T-helper 2 cell (primary cell): ENCODE data around the gene SCAF1.

Source experiments
- DNase-seq, 5 experiments: peaks; one replicate each; pipeline versions ENCODE4 v3.0.0 to v3.0.0-alpha.2; 2012 to 2022

Gene SCAF1

GRCh38 chr19:49665351-49666119, 23.5 kb downstream of the SCAF1 start, which contains the start of the genes BCL2L12 and IRF3:
TSS of gene BCL2L12 (plus strand) at chr19:49665933. CDS start at chr19:49666693, 760 bp downstream.
TSS of gene IRF3 (minus strand) at chr19:49665857. CDS start at chr19:49664838, 1,019 bp downstream.
- DNase-seq = peak; percentile 97 to 99 (median 98)

GRCh38 chr19:49666120-49666444, 24.1 kb downstream of the SCAF1 start:
- no peak for DNase-seq

GRCh38 chr19:49667473-49667872, 25.5 kb downstream of the SCAF1 start:
- no peak for DNase-seq

- no peak for DNase-seq
These were observed 27.5 kb downstream of the SCAF1 start for GRCh38 chr19:49669516-49669915.

- DNase-seq = peak; percentile 52 to 70 (median 66)
These were observed 30.3 kb downstream of the SCAF1 start for GRCh38 chr19:49672131-49672919.

- peak in 1 of 5 experiments; percentile 40 for DNase-seq
These were observed 34.3 kb downstream of the SCAF1 start for GRCh38 chr19:49676136-49676783.

- DNase-seq = peak; percentile 90 to 100 (median 98)
These were observed 34.8 kb downstream of the SCAF1 start for GRCh38 chr19:49676784-49677230.

- DNase-seq = peak in 4 of 5 experiments; percentile 40 to 59 (median 52)
These were observed 35.4 kb downstream of the SCAF1 start, which contains the start of gene PRMT1 for GRCh38 chr19:49677231-49677900. TSS of gene PRMT1 (plus strand) at chr19:49677271. CDS start at chr19:49677281, 10 bp downstream.

- peak; percentile 48 to 80 (median 73) for DNase-seq
These were observed 36.1 kb downstream of the SCAF1 start for GRCh38 chr19:49677901-49678674.

GRCh38 chr19:49678985-49679770, 37.2 kb downstream of the SCAF1 start:
- no peak for DNase-seq

GRCh38 chr19:49679771-49680413, 37.9 kb downstream of the SCAF1 start:
- DNase-seq = no peak

- peak; percentile 80 to 96 (median 90) for DNase-seq
These were observed 38.7 kb downstream of the SCAF1 start for GRCh38 chr19:49680421-49681351.

GRCh38 chr19:49681830-49682229, 39.8 kb downstream of the SCAF1 start:
- no peak for DNase-seq

GRCh38 chr19:49682274-49682673, 40.3 kb downstream of the SCAF1 start:
- DNase-seq = no peak

GRCh38 chr19:49683814-49684250, 41.8 kb downstream of the SCAF1 start:
- DNase-seq = no peak

- DNase-seq = peak in 1 of 5 experiments; percentile 35
These were observed 42.4 kb downstream of the SCAF1 start for GRCh38 chr19:49684251-49684982.

GRCh38 chr19:49684983-49685553, 43.1 kb downstream of the SCAF1 start:
- DNase-seq = no peak

- DNase-seq = no peak
These were observed 43.9 kb downstream of the SCAF1 start for GRCh38 chr19:49685845-49686332.
